GM23338 (cell line): ENCODE measurements around the gene IGSF8.

Source experiments
- CTCF ChIP-seq, 2 experiments: fragments of 200-600 bp in 1 of 2; sonication (generic) in 1 of 2; conservative IDR thresholded peaks; 2 replicates each; pipeline versions ENCODE4 v1.5.1 to v1.6.1; 2016 to 2017; ENCODE audit warnings: antibody characterized with exemption in 2 of 2, low read depth in 2 of 2, mild to moderate bottlenecking in 2 of 2, moderate library complexity in 1 of 2
- JUNB ChIP-seq: IDR thresholded peaks from one replicate; pipeline ENCODE4 v1.6.1; 2016; ENCODE audit warnings: antibody characterized with exemption; ENCODE audit not compliant: unreplicated experiment
- POLR2AphosphoS5 ChIP-seq: IDR thresholded peaks from 2 replicates; pipeline ENCODE4 v1.6.1; 2016; ENCODE audit warnings: antibody characterized with exemption, low read depth

DNA sequence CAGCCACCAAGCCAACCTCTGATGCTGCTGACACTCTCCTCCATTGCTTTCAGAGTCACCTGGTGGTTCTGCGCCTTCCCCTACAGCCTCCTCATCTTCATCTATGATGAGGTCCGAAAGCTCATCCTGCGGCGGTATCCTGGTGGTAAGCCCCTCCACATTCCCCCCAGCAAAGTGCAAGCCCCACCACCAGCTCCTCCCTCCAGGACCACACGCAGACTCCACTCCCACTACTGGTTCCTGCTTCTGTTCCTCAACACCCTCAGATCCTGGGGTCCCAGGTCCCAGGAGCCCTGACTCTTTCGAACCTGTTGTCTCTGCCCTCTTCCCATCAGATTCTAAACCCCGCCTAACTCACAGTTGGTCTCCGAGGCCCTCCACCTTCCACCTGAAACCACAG, 41.4 kb upstream of the IGSF8 start:
- TF ChIP-seq CTCF (conservative IDR thresholded peaks at IDR 0.05; ENCODE audit: low read depth in 2 of 2): no peak
- no peak for TF ChIP-seq JUNB
- TF ChIP-seq POLR2AphosphoS5: no peak
